HCT116 (cell line): ENCODE results near the gene CDH4. TPM values are rescaled to one million over a fixed set of nuclear protein-coding genes. Genes with fewer than 3 reads are reported as not detected.

Experiments used
- ATAC-seq: fragments of 200-7000 bp; cut with Tn5 transposase; 2 replicates; pipeline ENCODE4 v1.9.1; 2020; ENCODE audit warnings: mild to moderate bottlenecking, moderate library complexity
- BruUV-seq: library from RNA; stranded (reverse); fragments of 400-500 nt; replicated peaks from 2 replicates; lab custom pipeline; 2021; lab: Mats Ljungman, UMichigan
- CTCF ChIA-PET: fragments of 300-600 bp; sonication (Branson Sonifier 250); formaldehyde crosslinking; loops from one replicate; lab custom pipeline; 2021; ENCODE audit warnings: antibody characterized with exemption; lab: Charles Lee
- POLR2A ChIA-PET: fragments of 300-600, 350-600 bp; sonication (Branson Sonifier 250); formaldehyde crosslinking; loops from one replicate; lab custom pipeline; 2021; ENCODE audit warnings: antibody characterized with exemption; lab: Charles Lee
- RAD21 ChIA-PET, 2 experiments: fragments of 300-600 bp; sonication (Branson Sonifier 250); formaldehyde crosslinking; loops; one replicate each; lab custom pipeline; 2023; ENCODE audit warnings: low total read pairs in 2 of 2; ENCODE audit not compliant: uncharacterized antibody in 2 of 2, unreplicated experiment in 2 of 2, low non-redundant PET in 1 of 2; lab: Charles Lee
- DNase-seq: peaks from one replicate; pipeline ENCODE4 v3.0.0-alpha.2; 2010; ENCODE audit warnings: low read depth, low spot score
- H2AFZ ChIP-seq: fragments of 200-600 bp; shearing (Covaris generic), sonication (generic); 2 replicates; pipeline ENCODE4 v1.6.1; 2017; ENCODE audit warnings: low read depth, mixed run types, mixed read lengths, antibody characterized with exemption, low read length; ENCODE audit not compliant: poor library complexity, severe bottlenecking
- H3K27ac ChIP-seq: 2 replicates; pipeline ENCODE4 v1.5.1; 2012; ENCODE audit warnings: low read depth, low read length
- H3K27me3 ChIP-seq: fragments of 200-600 bp; sonication (generic); 2 replicates; pipeline ENCODE4 v1.6.1; 2016; ENCODE audit warnings: mixed run types, low read length, mixed read lengths; ENCODE audit not compliant: insufficient read depth
- H3K36me3 ChIP-seq, 2 experiments: fragments of 200-500 bp in 1 of 2; fragments of 200-600 bp in 1 of 2; sonication (Bioruptor generic) in 1 of 2; sonication (generic) in 1 of 2; 2 replicates each; pipeline versions ENCODE4 v1.5.1 to v1.6.1; 2014 to 2016; ENCODE audit warnings: low read length in 2 of 2, inconsistent platforms in 1 of 2, mixed read lengths in 1 of 2, mixed run types in 1 of 2; ENCODE audit not compliant: insufficient read depth in 2 of 2, control insufficient read depth in 1 of 2
- H3K4me1 ChIP-seq, 2 experiments: fragments of 200-600 bp in 1 of 2; sonication (generic) in 1 of 2; 2 replicates each; pipeline versions ENCODE4 v1.5.1 to v1.6.1; 2012 to 2017; ENCODE audit warnings: low read length in 2 of 2, inconsistent platforms in 1 of 2, mild to moderate bottlenecking in 1 of 2, mixed read lengths in 1 of 2, mixed run types in 1 of 2, moderate library complexity in 1 of 2; ENCODE audit not compliant: insufficient read depth in 2 of 2, control insufficient read depth in 1 of 2
- H3K4me2 ChIP-seq: fragments of 200-600 bp; sonication (generic); 2 replicates; pipeline ENCODE4 v1.6.1; 2017; ENCODE audit warnings: mixed run types, low read length, mixed read lengths
- H3K4me3 ChIP-seq, 2 experiments: fragments of 200-600 bp in 1 of 2; sonication (generic) in 1 of 2; replicated peaks in 1 of 2; 2 replicates each; pipeline ENCODE4 v1.5.1; 2011 to 2016; ENCODE audit warnings: low read length in 2 of 2, control low read depth in 1 of 2, low read depth in 1 of 2, mild to moderate bottlenecking in 1 of 2, mixed read lengths in 1 of 2, mixed run types in 1 of 2
- H3K79me2 ChIP-seq: fragments of 200-600 bp; sonication (generic); 2 replicates; pipeline ENCODE4 v1.6.1; 2017; ENCODE audit warnings: mild to moderate bottlenecking, mixed run types, low read length, moderate library complexity, mixed read lengths; ENCODE audit not compliant: insufficient read depth
- H3K9ac ChIP-seq: fragments of 200-600 bp; sonication (generic); 2 replicates; pipeline ENCODE4 v1.6.1; 2016; ENCODE audit warnings: low read length, mixed read lengths
- H3K9me2 ChIP-seq: fragments of 200-600 bp; sonication (generic), shearing (Covaris generic); 2 replicates; pipeline ENCODE4 v1.6.1; 2017; ENCODE audit warnings: mixed run types, mild to moderate bottlenecking, moderate library complexity; ENCODE audit not compliant: insufficient read depth
- H3K9me3 ChIP-seq, 2 experiments: fragments of 200-500 bp in 1 of 2; fragments of 200-600 bp in 1 of 2; sonication (Bioruptor generic) in 1 of 2; sonication (generic) in 1 of 2; 2 replicates each; pipeline ENCODE4 v1.6.1; 2014 to 2017; ENCODE audit warnings: low read length in 2 of 2, mixed read lengths in 2 of 2, inconsistent platforms in 1 of 2, low read depth in 1 of 2, mild to moderate bottlenecking in 1 of 2, mixed run types in 1 of 2, moderate library complexity in 1 of 2; ENCODE audit not compliant: control insufficient read depth in 1 of 2, insufficient read depth in 1 of 2
- H4K20me1 ChIP-seq: fragments of 200-600 bp; sonication (generic), shearing (Covaris generic); 2 replicates; pipeline ENCODE4 v1.6.1; 2017; ENCODE audit warnings: mixed run types, mild to moderate bottlenecking, moderate library complexity; ENCODE audit not compliant: insufficient read depth
- EGR1 ChIP-seq: IDR thresholded peaks from 2 replicates; pipeline ENCODE4 v1.6.1; 2012; ENCODE audit warnings: low read depth
- EZH2phosphoT487 ChIP-seq: fragments of 200-600 bp; IDR thresholded peaks from 2 replicates; pipeline ENCODE4 v1.6.1; 2018; ENCODE audit warnings: antibody characterized with exemption, borderline replicate concordance
- JUND ChIP-seq: IDR thresholded peaks from 2 replicates; pipeline ENCODE4 v1.6.1; 2012
- POLR2A ChIP-seq: IDR thresholded peaks from 2 replicates; pipeline ENCODE4 v1.7.0; 2011; ENCODE audit warnings: borderline replicate concordance; ENCODE audit not compliant: insufficient read depth, insufficient read length; ENCODE audit errors: extremely low read depth
- POLR2AphosphoS5 ChIP-seq: IDR thresholded peaks from 2 replicates; pipeline ENCODE4 v1.6.1; 2011; ENCODE audit warnings: mild to moderate bottlenecking, low read depth, low read length, moderate library complexity
- RAD21 ChIP-seq: IDR thresholded peaks from 2 replicates; pipeline ENCODE4 v1.6.1; 2012; ENCODE audit warnings: low read depth, mild to moderate bottlenecking
- SP1 ChIP-seq: IDR thresholded peaks from 2 replicates; pipeline ENCODE4 v1.6.1; 2012; ENCODE audit warnings: low read depth
- TCF7L2 ChIP-seq: IDR thresholded peaks from 2 replicates; pipeline ENCODE4 v1.7.0; 2011; ENCODE audit warnings: borderline replicate concordance, inconsistent platforms; ENCODE audit not compliant: insufficient read depth, insufficient read length; ENCODE audit errors: extremely low read depth
- ZBTB33 ChIP-seq: IDR thresholded peaks from 2 replicates; pipeline ENCODE4 v1.6.1; 2011; ENCODE audit warnings: mild to moderate bottlenecking, low read length, moderate library complexity; ENCODE audit not compliant: insufficient replicate concordance; ENCODE audit errors: extremely low read depth
- ZFX ChIP-seq: fragments of 450-650 bp; IDR thresholded peaks from 2 replicates; pipeline ENCODE4 v1.6.1; 2017
- intact Hi-C: fragments of 100-400 bp; cut with micrococcal nuclease; formaldehyde crosslinking; loops from 2 replicates; pipeline ENCODE4 v1.10.0; 2022
- total RNA-seq: library from RNA; stranded (reverse); gene quantifications from one replicate; pipeline ENCODE4 v1.2.1, GENCODE V29; 2021; ENCODE audit not compliant: unreplicated experiment
- TF ChIP-seq, protein P1 (sequence below): IDR thresholded peaks from 2 replicates; pipeline ENCODE4 v1.6.1; 2012
- TF ChIP-seq, protein P2 (sequence below): IDR thresholded peaks from 2 replicates; pipeline ENCODE4 v1.6.1; 2012
- TF ChIP-seq, protein P3 (sequence below), 3 experiments: fragments of 200-600 bp in 1 of 3; sonication (generic) in 1 of 3; IDR thresholded peaks in 2 of 3; conservative IDR thresholded peaks in 1 of 3; 2 replicates each; pipeline ENCODE4 v1.5.1; 2012 to 2017; ENCODE audit warnings: low read depth in 2 of 3, low read length in 2 of 3, antibody characterized with exemption in 1 of 3, borderline replicate concordance in 1 of 3, control low read depth in 1 of 3, mild to moderate bottlenecking in 1 of 3, mixed read lengths in 1 of 3, mixed run types in 1 of 3, moderate library complexity in 1 of 3; ENCODE audit not compliant: insufficient read depth in 1 of 3

Gene CDH4
- total RNA-seq, 1 experiment from 2014 or later: not detected

DNA sequence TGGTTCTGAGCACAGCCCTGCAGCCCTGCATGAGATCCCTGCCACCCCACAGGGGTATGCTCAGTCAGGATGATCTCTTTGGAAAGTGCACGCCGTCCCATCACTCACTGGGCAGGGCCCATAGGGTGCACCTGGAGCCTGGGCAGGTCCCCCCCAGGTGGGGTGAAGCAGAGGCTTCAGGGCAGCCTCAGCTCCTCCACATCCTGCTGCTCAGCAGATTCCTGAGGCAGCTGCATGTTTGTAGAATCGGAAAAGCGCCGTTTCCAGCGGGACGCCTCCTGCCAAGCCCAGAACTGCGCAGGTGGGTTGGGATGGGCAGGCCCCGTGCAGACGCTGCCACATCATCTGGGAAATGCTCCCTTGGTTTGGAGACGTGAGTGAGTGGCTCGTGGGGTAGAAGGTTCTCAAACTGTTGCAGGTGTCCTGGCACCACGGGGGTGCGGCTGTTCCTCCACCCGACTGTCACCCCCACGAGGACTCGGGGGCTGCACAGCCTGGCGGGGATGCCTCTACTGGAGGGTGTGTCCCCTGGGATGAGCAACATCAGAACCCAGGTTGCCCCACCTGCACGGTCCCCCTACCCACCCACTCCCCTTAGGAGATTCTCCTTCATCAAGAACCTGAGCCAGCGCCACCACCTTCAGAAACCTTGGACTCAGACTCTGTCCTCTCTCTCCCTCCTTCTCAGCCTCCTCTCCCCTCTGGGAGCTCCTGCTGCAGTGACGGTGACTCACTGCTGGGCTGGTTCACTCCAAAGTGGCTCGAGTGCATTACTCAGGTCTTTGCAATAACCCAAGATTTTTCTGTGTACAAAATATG, 479.5 kb downstream of the CDH4 start:
- Histone ChIP-seq H3K9me2 (no peaks in the 10 kb centered on the region), H3K4me3 (no peak overlapping the region), H3K27me3 (peaks cover 24% of the 10 kb centered on the region), H3K4me2 (no peak overlapping the region), H3K9ac (no peak overlapping the region), H3K79me2 (no peaks in the 10 kb centered on the region), H3K27ac (no peak overlapping the region), H3K9me3 (no peaks in the 10 kb centered on the region), H3K36me3 (no peaks in the 10 kb centered on the region), H4K20me1 (no peaks in the 10 kb centered on the region), H3K4me1 (no peaks in the 10 kb centered on the region), H2AFZ (no peak overlapping the region)
- ChIA-PET CTCF (no interaction called here), POLR2A (no interaction called here), RAD21 (no interaction called here)
- TF ChIP-seq EZH2phosphoT487 (no peak), SP1 (no peak), ZFX (no peak), TCF7L2 (no peak), EGR1 (no peak), JUND (no peak)
- TF ChIP-seq, protein P1, sequence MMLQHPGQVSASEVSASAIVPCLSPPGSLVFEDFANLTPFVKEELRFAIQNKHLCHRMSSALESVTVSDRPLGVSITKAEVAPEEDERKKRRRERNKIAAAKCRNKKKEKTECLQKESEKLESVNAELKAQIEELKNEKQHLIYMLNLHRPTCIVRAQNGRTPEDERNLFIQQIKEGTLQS: no peak
- intact Hi-C loops: no loop called here
- DNase-seq (no peak), ATAC-seq (no peak)
- no TSS peak for BruUV-seq

DNA sequence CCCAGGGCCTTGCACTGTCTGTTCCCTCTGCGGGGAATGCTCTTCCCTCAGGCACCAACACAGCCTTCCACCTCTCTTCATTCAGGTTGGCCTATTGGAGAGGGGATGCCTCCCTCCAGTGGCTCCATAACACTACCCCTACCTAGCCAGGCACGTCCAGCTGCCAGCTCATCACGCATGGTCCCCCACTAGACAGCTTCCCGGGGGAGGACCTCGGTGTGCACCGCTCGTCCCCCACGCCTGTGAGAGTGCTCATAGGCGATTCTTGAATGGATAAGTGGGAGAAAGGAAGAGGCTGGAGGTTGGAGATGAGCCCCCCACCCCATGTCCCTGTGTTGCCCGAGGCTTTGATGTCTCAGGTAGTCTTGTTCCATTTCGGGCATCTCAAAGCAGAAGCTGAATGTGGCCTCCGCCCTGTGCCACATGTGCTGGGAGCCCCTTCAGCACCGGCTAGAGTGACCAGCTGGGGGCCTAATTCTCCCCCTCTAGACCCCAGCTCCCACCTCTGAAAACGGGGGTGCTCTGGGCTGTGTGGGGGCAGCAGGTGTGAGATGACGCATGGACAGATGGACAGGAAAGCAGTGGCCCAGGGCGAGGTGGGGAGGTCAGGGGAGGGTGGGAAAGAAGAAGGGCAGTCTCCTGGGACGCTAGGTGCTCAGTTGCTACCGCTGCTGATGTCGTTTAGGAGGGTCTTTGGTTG, 480.6 kb downstream of the CDH4 start:
- no peak overlapping the region for H3K27ac ChIP-seq
- no peak for ATAC-seq
- no peaks in the 10 kb centered on the region for H3K9me2 ChIP-seq
- intact Hi-C loops: no loop called here
- H3K9ac ChIP-seq: no peak overlapping the region
- H4K20me1 ChIP-seq: no peaks in the 10 kb centered on the region
- H3K27me3 ChIP-seq: peaks cover 24% of the 10 kb centered on the region
- no peak overlapping the region for H3K4me3 ChIP-seq
- POLR2A ChIA-PET: no interaction called here
- H3K9me3 ChIP-seq: no peaks in the 10 kb centered on the region
- no peaks in the 10 kb centered on the region for H3K4me1 ChIP-seq
- RAD21 ChIA-PET: no interaction called here
- H3K36me3 ChIP-seq: no peaks in the 10 kb centered on the region
- no peak overlapping the region for H2AFZ ChIP-seq
- H3K79me2 ChIP-seq: no peaks in the 10 kb centered on the region
- CTCF ChIA-PET: no interaction called here
- DNase-seq: no peak
- no peak overlapping the region for H3K4me2 ChIP-seq
- BruUV-seq: no TSS peak
- TF ChIP-seq, protein P2, sequence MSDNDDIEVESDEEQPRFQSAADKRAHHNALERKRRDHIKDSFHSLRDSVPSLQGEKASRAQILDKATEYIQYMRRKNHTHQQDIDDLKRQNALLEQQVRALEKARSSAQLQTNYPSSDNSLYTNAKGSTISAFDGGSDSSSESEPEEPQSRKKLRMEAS: no peak
- TF ChIP-seq, protein P3, sequence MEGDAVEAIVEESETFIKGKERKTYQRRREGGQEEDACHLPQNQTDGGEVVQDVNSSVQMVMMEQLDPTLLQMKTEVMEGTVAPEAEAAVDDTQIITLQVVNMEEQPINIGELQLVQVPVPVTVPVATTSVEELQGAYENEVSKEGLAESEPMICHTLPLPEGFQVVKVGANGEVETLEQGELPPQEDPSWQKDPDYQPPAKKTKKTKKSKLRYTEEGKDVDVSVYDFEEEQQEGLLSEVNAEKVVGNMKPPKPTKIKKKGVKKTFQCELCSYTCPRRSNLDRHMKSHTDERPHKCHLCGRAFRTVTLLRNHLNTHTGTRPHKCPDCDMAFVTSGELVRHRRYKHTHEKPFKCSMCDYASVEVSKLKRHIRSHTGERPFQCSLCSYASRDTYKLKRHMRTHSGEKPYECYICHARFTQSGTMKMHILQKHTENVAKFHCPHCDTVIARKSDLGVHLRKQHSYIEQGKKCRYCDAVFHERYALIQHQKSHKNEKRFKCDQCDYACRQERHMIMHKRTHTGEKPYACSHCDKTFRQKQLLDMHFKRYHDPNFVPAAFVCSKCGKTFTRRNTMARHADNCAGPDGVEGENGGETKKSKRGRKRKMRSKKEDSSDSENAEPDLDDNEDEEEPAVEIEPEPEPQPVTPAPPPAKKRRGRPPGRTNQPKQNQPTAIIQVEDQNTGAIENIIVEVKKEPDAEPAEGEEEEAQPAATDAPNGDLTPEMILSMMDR (IDR thresholded peaks at IDR 0.05 in 2 of 3, conservative IDR thresholded peaks at IDR 0.05 in 1 of 3; ENCODE audit: borderline replicate concordance in 1 of 3, insufficient read depth in 1 of 3, low read depth in 2 of 3, low read length in 2 of 3): no peak
- TF ChIP-seq ZBTB33 (no peak), POLR2A (no peak), EZH2phosphoT487 (no peak), RAD21 (no peak), POLR2AphosphoS5 (no peak)
- TF ChIP-seq, protein P1: no peak
